ENCODE measurements around the gene ACOXL.

Gene ACOXL

DNA sequence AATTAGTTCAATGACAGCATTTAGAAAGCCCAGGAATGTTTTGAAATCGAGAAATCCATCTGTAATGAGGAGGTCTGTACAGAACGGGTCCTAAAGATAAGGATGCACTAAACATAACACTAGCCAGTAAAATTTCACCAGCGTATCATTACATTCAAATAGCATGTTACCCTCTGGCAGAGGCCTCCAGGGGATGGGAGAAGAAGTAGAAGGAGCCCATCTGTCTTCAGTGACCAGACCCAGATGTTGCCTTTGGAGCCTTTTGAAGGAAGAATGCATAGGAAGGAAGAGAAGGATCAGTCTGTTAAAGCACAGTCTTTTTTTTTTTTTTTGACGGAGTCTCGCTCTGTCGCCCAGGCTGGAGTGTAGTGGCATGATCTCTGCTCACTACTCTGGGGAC is 302.2 kb downstream of the ACOXL start:
- TF ChIP-seq, protein P1, sequence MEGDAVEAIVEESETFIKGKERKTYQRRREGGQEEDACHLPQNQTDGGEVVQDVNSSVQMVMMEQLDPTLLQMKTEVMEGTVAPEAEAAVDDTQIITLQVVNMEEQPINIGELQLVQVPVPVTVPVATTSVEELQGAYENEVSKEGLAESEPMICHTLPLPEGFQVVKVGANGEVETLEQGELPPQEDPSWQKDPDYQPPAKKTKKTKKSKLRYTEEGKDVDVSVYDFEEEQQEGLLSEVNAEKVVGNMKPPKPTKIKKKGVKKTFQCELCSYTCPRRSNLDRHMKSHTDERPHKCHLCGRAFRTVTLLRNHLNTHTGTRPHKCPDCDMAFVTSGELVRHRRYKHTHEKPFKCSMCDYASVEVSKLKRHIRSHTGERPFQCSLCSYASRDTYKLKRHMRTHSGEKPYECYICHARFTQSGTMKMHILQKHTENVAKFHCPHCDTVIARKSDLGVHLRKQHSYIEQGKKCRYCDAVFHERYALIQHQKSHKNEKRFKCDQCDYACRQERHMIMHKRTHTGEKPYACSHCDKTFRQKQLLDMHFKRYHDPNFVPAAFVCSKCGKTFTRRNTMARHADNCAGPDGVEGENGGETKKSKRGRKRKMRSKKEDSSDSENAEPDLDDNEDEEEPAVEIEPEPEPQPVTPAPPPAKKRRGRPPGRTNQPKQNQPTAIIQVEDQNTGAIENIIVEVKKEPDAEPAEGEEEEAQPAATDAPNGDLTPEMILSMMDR (IDR thresholded peaks at IDR 0.05; ENCODE audit: low read depth, low read length), result no peak
- H3K4me3 ChIP-seq (ENCODE audit: low read depth, low read length), result no peak overlapping the region

DNA sequence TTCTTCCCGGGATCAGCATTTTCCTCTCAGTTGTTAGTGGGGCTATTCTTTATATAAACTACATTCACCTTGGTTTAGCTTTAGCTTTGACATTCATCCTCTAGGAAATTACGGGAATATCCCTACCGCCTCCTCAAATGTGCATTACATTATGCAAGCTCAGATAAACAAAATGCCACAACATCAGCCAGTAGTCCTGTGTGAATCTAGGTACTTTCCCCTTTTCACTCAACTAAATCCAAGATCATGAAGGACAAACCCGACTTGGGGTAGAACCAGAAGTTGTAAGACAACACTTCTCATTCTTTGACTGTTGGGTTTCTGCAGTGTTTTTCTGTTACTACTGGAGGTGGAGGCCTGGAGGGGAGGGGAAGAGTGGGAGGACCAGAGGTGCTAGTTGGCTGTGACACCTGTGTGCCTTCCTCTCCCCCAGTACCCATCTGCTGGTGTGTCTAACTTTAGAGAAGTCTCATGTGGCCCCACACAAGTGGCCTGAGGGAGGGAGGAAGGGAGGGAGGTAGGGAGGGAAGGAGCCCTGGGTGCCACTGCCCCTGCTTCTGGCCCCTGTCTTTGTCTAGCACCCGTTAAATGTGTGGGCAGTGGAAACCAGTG is 303.6 kb downstream of the ACOXL start:
- TF ChIP-seq, protein P1 (IDR thresholded peaks at IDR 0.05; ENCODE audit: low read depth, low read length), result no peak
- H3K4me3 ChIP-seq (ENCODE audit: low read depth, low read length), result no peak overlapping the region

DNA sequence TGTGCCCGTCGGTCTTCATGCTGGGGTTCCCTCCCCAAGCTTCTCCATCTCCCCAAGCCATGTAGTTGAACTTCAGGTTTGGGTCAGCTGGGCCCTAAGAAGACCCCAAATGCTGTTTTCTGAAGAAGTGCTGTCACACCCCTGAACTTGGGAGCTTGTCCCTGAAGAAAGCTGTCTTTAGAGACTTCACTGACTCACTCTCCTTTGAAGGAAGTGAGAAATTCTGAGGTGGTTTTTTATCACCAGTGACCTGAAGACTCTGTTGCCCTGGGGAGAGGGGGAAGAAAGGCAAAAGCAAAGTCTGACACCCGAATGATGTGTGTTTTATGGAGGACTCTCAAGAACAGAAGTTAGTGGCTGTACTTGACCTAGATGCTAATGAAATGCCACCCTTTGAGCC is 304.8 kb downstream of the ACOXL start:
- TF ChIP-seq, protein P1 (IDR thresholded peaks at IDR 0.05; ENCODE audit: low read depth, low read length), result no peak
- H3K4me3 ChIP-seq (ENCODE audit: low read depth, low read length), result no peak overlapping the region

DNA sequence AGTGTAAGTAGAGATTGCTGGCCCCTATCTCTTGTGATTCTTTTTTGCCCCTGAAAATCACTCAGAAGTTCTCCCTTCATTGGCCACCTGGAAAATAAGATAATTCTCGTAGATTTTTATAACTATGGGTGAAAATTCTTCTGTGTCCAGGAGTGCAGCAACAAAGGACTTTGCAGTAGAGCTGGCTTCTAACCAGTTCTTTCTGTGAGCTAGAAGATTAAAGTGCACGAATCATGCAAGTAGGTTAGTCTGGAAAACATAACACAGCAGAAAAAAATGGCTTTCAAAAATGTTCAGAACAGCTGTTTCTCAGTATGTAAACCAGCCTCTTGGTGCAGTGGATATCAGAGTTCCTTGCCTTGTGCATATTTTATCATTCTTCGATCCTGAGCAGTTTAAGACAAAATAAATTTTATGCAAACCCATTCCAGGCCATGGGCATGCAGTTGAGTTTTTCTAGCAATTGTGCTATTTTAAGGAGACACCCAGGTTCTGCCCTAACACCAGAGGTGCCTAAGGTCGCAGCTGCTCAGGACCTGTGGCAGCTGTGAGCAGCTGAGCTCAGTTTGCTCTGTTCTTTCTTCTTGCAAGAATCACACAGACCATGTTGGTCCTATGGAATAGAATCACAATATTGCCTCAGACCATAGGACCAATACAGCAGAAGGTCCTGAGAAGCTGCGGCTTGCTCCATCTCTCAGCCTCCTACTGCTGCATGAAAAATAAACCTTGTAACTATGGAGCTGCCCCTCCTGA is 307.4 kb downstream of the ACOXL start:
- TF ChIP-seq, protein P1 (IDR thresholded peaks at IDR 0.05; ENCODE audit: low read depth, low read length), result no peak

DNA sequence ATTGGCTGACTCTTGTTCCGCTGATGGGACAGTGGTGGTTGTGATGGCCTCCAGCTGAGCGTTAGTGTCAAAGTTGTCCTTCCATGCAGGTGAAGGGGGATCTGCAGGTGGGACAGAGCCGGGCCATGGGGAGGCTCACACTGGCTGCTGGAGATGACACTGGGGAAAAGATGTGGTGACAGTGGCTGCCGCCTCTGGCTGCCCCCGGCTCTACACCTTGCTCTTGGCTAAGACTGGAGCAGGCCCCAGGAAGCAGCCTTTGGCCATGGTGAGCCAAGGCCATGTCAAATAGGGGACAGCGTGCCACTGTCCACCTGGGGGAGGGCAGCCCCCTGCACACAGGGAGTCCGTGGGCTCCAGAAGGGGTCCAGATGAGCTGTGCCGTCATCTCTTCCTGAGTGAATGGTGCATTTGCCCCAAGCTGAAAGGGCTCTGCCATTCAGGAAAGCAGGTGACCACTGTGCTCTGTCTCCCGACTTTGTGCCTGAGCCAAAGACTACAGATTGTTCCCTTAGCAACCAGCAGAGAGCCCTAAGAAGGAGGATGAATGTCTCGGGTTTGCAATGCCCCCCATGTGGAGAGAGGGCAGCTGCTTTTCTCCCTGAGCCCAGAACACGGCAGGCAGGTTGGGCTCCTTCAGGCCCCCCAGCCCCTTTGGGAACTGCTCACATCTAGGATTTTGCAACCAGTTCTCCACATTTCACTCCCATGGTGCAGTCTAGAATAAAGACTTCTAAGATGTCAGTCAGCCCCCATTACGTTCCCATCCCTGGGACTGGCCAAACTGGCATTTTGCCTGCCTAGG is 309.2 kb downstream of the ACOXL start:
- TF ChIP-seq, protein P1 (IDR thresholded peaks at IDR 0.05; ENCODE audit: low read depth, low read length), result no peak
- H3K4me3 ChIP-seq (ENCODE audit: low read depth, low read length), result no peak overlapping the region

More for the DNA sequence above, 307.4 kb downstream of the ACOXL start:
- no peak overlapping the region for H3K4me3 ChIP-seq (ENCODE audit: low read depth, low read length)

DNA sequence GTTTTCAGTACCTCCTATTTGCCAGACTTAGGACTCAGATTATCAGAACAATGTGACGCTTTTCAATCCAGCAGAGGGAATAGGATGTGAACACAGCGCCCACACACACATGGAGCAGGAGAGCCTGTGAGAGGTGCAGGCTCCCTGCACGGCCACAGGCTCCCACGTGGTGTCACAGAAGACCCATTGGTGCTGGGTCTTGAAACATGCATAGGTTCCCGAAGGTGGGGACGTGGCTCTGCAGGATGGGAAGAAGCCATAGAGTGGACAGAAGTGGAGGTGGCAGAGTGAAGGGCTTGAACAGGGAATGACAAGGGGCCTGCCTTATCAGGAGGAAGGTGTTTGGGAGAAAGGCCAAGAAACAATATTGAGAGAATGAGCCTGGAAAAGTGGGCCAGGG is 309.9 kb downstream of the ACOXL start:
- no peak overlapping the region for H3K4me3 ChIP-seq (ENCODE audit: low read depth, low read length)
- TF ChIP-seq, protein P1 (IDR thresholded peaks at IDR 0.05; ENCODE audit: low read depth, low read length), result no peak

All from WI38 (cell line).